ENCODE measurements around the gene PSD2.

The PSD2 gene

GRCh38 chr5:139859013-139859412 lies 63.4 kb downstream of the PSD2 start:
- Histone ChIP-seq H3K23ac (ENCODE audit: low read length in 2 of 2) (no peak overlapping the region), H3K4me2 (ENCODE audit: low read length, poor library complexity, severe bottlenecking) (no peak overlapping the region), H3K4me3 (ENCODE audit: insufficient read depth in 1 of 2, low read depth in 1 of 2, low read length in 2 of 2) (no peak overlapping the region), H3K27me3 (ENCODE audit: control insufficient read depth in 1 of 2, insufficient read depth in 1 of 2, low read length in 2 of 2) (peaks cover 0 to 88% of the 10 kb centered on the region in 2 experiments), H2BK5ac (ENCODE audit: low read depth, low read length, poor library complexity, severe bottlenecking) (no peak overlapping the region), H2BK12ac (ENCODE audit: low read length in 2 of 2) (no peak overlapping the region), H4K91ac (ENCODE audit: low read length) (no peak overlapping the region), H3K27ac (ENCODE audit: low read length, poor library complexity, severe bottlenecking) (no peak overlapping the region), H2BK15ac (ENCODE audit: low read depth, poor library complexity, severe bottlenecking) (no peak overlapping the region), H3K4me1 (ENCODE audit: control insufficient read depth, insufficient read depth, low read depth, low read length) (no peaks in the 10 kb centered on the region), H4K8ac (ENCODE audit: low read length) (no peak overlapping the region), H3K9ac (ENCODE audit: low read length) (no peak overlapping the region), H2AFZ (ENCODE audit: low read depth, low read length) (no peak overlapping the region), H3K14ac (ENCODE audit: low read length in 2 of 2) (no peak overlapping the region), H2BK120ac (ENCODE audit: low read depth, low read length) (no peak overlapping the region), H2AK5ac (ENCODE audit: low read length, severe bottlenecking) (no peak overlapping the region), H3K79me1 (replicated peaks; ENCODE audit: low read length, poor library complexity, severe bottlenecking) (no peaks in the 10 kb centered on the region), H3K4ac (ENCODE audit: low read depth in 1 of 2, low read length in 2 of 2) (no peak overlapping the region), H3K9me3 (ENCODE audit: control insufficient read depth, low read length) (no peaks in the 10 kb centered on the region), H3K18ac (ENCODE audit: low read depth in 1 of 2, low read length in 2 of 2) (no peak overlapping the region), H3K36me3 (ENCODE audit: control insufficient read depth in 1 of 2, insufficient read depth in 2 of 2, low read depth in 1 of 2, low read length in 2 of 2) (no peaks in the 10 kb centered on the region)
- no peak for DNase-seq
- WGBS = 94% methylated on average over 1 of the region's 2 CpGs

- Histone ChIP-seq H2BK15ac (ENCODE audit: low read depth, poor library complexity, severe bottlenecking) (no peak overlapping the region), H2AFZ (ENCODE audit: low read depth, low read length) (no peak overlapping the region), H3K4me1 (ENCODE audit: control insufficient read depth, insufficient read depth, low read depth, low read length) (no peaks in the 10 kb centered on the region), H3K79me1 (replicated peaks; ENCODE audit: low read length, poor library complexity, severe bottlenecking) (no peaks in the 10 kb centered on the region), H2AK5ac (ENCODE audit: low read length, severe bottlenecking) (no peak overlapping the region), H3K4ac (ENCODE audit: low read depth in 1 of 2, low read length in 2 of 2) (no peak overlapping the region), H3K9me3 (ENCODE audit: control insufficient read depth, low read length) (no peaks in the 10 kb centered on the region), H3K4me3 (ENCODE audit: insufficient read depth in 1 of 2, low read depth in 1 of 2, low read length in 2 of 2) (no peak overlapping the region), H3K27ac (ENCODE audit: low read length, poor library complexity, severe bottlenecking) (no peak overlapping the region), H3K18ac (ENCODE audit: low read depth in 1 of 2, low read length in 2 of 2) (no peak overlapping the region), H3K4me2 (ENCODE audit: low read length, poor library complexity, severe bottlenecking) (no peak overlapping the region), H2BK120ac (ENCODE audit: low read depth, low read length) (no peak overlapping the region), H3K9ac (ENCODE audit: low read length) (no peak overlapping the region), H3K36me3 (ENCODE audit: control insufficient read depth in 1 of 2, insufficient read depth in 2 of 2, low read depth in 1 of 2, low read length in 2 of 2) (no peaks in the 10 kb centered on the region), H4K8ac (ENCODE audit: low read length) (no peak overlapping the region), H2BK5ac (ENCODE audit: low read depth, low read length, poor library complexity, severe bottlenecking) (no peak overlapping the region), H2BK12ac (ENCODE audit: low read length in 2 of 2) (no peak overlapping the region), H3K23ac (ENCODE audit: low read length in 2 of 2) (no peak overlapping the region), H4K91ac (ENCODE audit: low read length) (no peak overlapping the region), H3K27me3 (ENCODE audit: control insufficient read depth in 1 of 2, insufficient read depth in 1 of 2, low read length in 2 of 2) (peaks cover 3 to 88% of the 10 kb centered on the region in 2 experiments), H3K14ac (ENCODE audit: low read length in 2 of 2) (no peak overlapping the region)
- 88% methylated on average over 15 of the region's 15 CpGs for WGBS
- DNase-seq = no peak
These were observed 65.6 kb downstream of the PSD2 start for GRCh38 chr5:139861021-139861888.

GRCh38 chr5:139861889-139862207 lies 66.2 kb downstream of the PSD2 start:
- Histone ChIP-seq H3K36me3 (ENCODE audit: control insufficient read depth in 1 of 2, insufficient read depth in 2 of 2, low read depth in 1 of 2, low read length in 2 of 2) (no peaks in the 10 kb centered on the region), H3K23ac (ENCODE audit: low read length in 2 of 2) (no peak overlapping the region), H2BK15ac (ENCODE audit: low read depth, poor library complexity, severe bottlenecking) (no peak overlapping the region), H3K27me3 (ENCODE audit: control insufficient read depth in 1 of 2, insufficient read depth in 1 of 2, low read length in 2 of 2) (peaks cover 6 to 87% of the 10 kb centered on the region in 2 experiments), H2BK5ac (ENCODE audit: low read depth, low read length, poor library complexity, severe bottlenecking) (no peak overlapping the region), H3K4me3 (ENCODE audit: insufficient read depth in 1 of 2, low read depth in 1 of 2, low read length in 2 of 2) (no peak overlapping the region), H4K8ac (ENCODE audit: low read length) (no peak overlapping the region), H2AK5ac (ENCODE audit: low read length, severe bottlenecking) (no peak overlapping the region), H3K4me1 (ENCODE audit: control insufficient read depth, insufficient read depth, low read depth, low read length) (no peaks in the 10 kb centered on the region), H3K4ac (ENCODE audit: low read depth in 1 of 2, low read length in 2 of 2) (no peak overlapping the region), H3K18ac (ENCODE audit: low read depth in 1 of 2, low read length in 2 of 2) (no peak overlapping the region), H3K27ac (ENCODE audit: low read length, poor library complexity, severe bottlenecking) (no peak overlapping the region), H2BK120ac (ENCODE audit: low read depth, low read length) (no peak overlapping the region), H3K79me1 (replicated peaks; ENCODE audit: low read length, poor library complexity, severe bottlenecking) (no peaks in the 10 kb centered on the region), H2BK12ac (ENCODE audit: low read length in 2 of 2) (no peak overlapping the region), H3K9me3 (ENCODE audit: control insufficient read depth, low read length) (no peaks in the 10 kb centered on the region), H3K9ac (ENCODE audit: low read length) (peak overlapping the region; percentile 22), H3K14ac (ENCODE audit: low read length in 2 of 2) (no peak overlapping the region), H3K4me2 (ENCODE audit: low read length, poor library complexity, severe bottlenecking) (no peak overlapping the region), H4K91ac (ENCODE audit: low read length) (no peak overlapping the region), H2AFZ (ENCODE audit: low read depth, low read length) (no peak overlapping the region)
- WGBS = 81% methylated on average over 4 of the region's 4 CpGs
- DNase-seq = no peak

GRCh38 chr5:139862313-139862712 lies 66.7 kb downstream of the PSD2 start:
- peak; percentile 74 for DNase-seq
- 88% methylated on average over 2 of the region's 2 CpGs for WGBS
- no peaks in the 10 kb centered on the region for H3K79me1 ChIP-seq (replicated peaks; ENCODE audit: low read length, poor library complexity, severe bottlenecking)

More at GRCh38 chr5:139862313-139862712, 66.7 kb downstream of the PSD2 start:
- H3K9me3 ChIP-seq (ENCODE audit: control insufficient read depth, low read length) = no peaks in the 10 kb centered on the region
- no peak overlapping the region for H3K4me3 ChIP-seq (ENCODE audit: insufficient read depth in 1 of 2, low read depth in 1 of 2, low read length in 2 of 2)
- H2BK120ac ChIP-seq (ENCODE audit: low read depth, low read length) = no peak overlapping the region
- no peaks in the 10 kb centered on the region for H3K4me1 ChIP-seq (ENCODE audit: control insufficient read depth, insufficient read depth, low read depth, low read length)
- H3K23ac ChIP-seq (ENCODE audit: low read length in 2 of 2) = no peak overlapping the region
- H2AK5ac ChIP-seq (ENCODE audit: low read length, severe bottlenecking) = no peak overlapping the region
- no peak overlapping the region for H4K91ac ChIP-seq (ENCODE audit: low read length)
- no peak overlapping the region for H4K8ac ChIP-seq (ENCODE audit: low read length)
- H2BK15ac ChIP-seq (ENCODE audit: low read depth, poor library complexity, severe bottlenecking) = no peak overlapping the region
- no peak overlapping the region for H3K4me2 ChIP-seq (ENCODE audit: low read length, poor library complexity, severe bottlenecking)
- peaks cover 6 to 88% of the 10 kb centered on the region in 2 experiments for H3K27me3 ChIP-seq (ENCODE audit: control insufficient read depth in 1 of 2, insufficient read depth in 1 of 2, low read length in 2 of 2)
- no peak overlapping the region for H3K27ac ChIP-seq (ENCODE audit: low read length, poor library complexity, severe bottlenecking)
- no peak overlapping the region for H2BK5ac ChIP-seq (ENCODE audit: low read depth, low read length, poor library complexity, severe bottlenecking)
- H3K4ac ChIP-seq (ENCODE audit: low read depth in 1 of 2, low read length in 2 of 2) = no peak overlapping the region
- no peak overlapping the region for H3K18ac ChIP-seq (ENCODE audit: low read depth in 1 of 2, low read length in 2 of 2)
- H3K14ac ChIP-seq (ENCODE audit: low read length in 2 of 2) = no peak overlapping the region
- H2AFZ ChIP-seq (ENCODE audit: low read depth, low read length) = no peak overlapping the region
- no peak overlapping the region for H2BK12ac ChIP-seq (ENCODE audit: low read length in 2 of 2)
- H3K36me3 ChIP-seq (ENCODE audit: control insufficient read depth in 1 of 2, insufficient read depth in 2 of 2, low read depth in 1 of 2, low read length in 2 of 2) = no peaks in the 10 kb centered on the region
- peak overlapping the region; percentile 22 for H3K9ac ChIP-seq (ENCODE audit: low read length)
